WTC11 (cell line): ENCODE results near the gene MCOLN3. TPM values are rescaled to one million over a fixed set of nuclear protein-coding genes. Genes with fewer than 3 reads are reported as not detected.
A peak's percentile ranks its signal among the peaks of the same experiment; 100 is the strongest.

Experiments used
- ATAC-seq: fragments of 200-7000 bp; cut with Tn5 transposase; 2 replicates; pipeline ENCODE4 v1.10.0; 2021; ENCODE audit warnings: mild to moderate bottlenecking, moderate library complexity
- CTCF ChIA-PET: fragments of 300-600 bp; sonication (Branson Sonifier 250); formaldehyde crosslinking; loops from one replicate; lab custom pipeline; 2021; ENCODE audit warnings: antibody characterized with exemption; lab: Charles Lee
- POLR2A ChIA-PET: fragments of 350-600 bp; sonication (Branson Sonifier 250); formaldehyde crosslinking; loops from one replicate; lab custom pipeline; 2021; ENCODE audit warnings: antibody characterized with exemption; lab: Charles Lee
- DNase-seq: peaks from one replicate; pipeline ENCODE4 v3.0.0; 2021; ENCODE audit warnings: low spot score
- H3K27ac Mint-ChIP-seq: 2 replicates; pipeline ENCODE4 v1.8.0; 2021; ENCODE audit warnings: mixed read lengths
- H3K27me3 Mint-ChIP-seq: 2 replicates; pipeline ENCODE4 v1.8.0; 2021; ENCODE audit warnings: low read depth, mild to moderate bottlenecking, moderate library complexity, mixed read lengths
- H3K36me3 Mint-ChIP-seq: 2 replicates; pipeline ENCODE4 v1.8.0; 2021; ENCODE audit warnings: mixed read lengths
- H3K4me1 Mint-ChIP-seq: 2 replicates; pipeline ENCODE4 v1.8.0; 2022; ENCODE audit warnings: mixed read lengths
- H3K4me3 Mint-ChIP-seq: 2 replicates; pipeline ENCODE4 v1.8.0; 2021; ENCODE audit warnings: mild to moderate bottlenecking, moderate library complexity, mixed read lengths
- H3K9me3 Mint-ChIP-seq: 2 replicates; pipeline ENCODE4 v1.8.0; 2021; ENCODE audit warnings: mixed read lengths
- CREM ChIP-seq: sonication (generic); formaldehyde crosslinking; IDR thresholded peaks from 2 replicates; pipeline ENCODE4 v1.8.1; 2022; ENCODE audit warnings: mild to moderate bottlenecking, missing genetic modification reagents, moderate library complexity
- ELF4 ChIP-seq: sonication (generic); formaldehyde crosslinking; IDR thresholded peaks from 2 replicates; pipeline ENCODE4 v1.8.1; 2022; ENCODE audit warnings: low read depth, mild to moderate bottlenecking, moderate library complexity, missing genetic modification reagents
- GRHL2 ChIP-seq: fragments of 250-450 bp; sonication (Bioruptor Pico); IDR thresholded peaks from 2 replicates; pipeline ENCODE4 v1.8.0; 2022; ENCODE audit warnings: mild to moderate bottlenecking, moderate library complexity; ENCODE audit not compliant: insufficient replicate concordance, severe bottlenecking
- NFE2L1 ChIP-seq: sonication (generic); formaldehyde crosslinking; IDR thresholded peaks from 2 replicates; pipeline ENCODE4 v1.8.1; 2023; ENCODE audit warnings: missing genetic modification reagents
- NFYB ChIP-seq: sonication (generic); formaldehyde crosslinking; conservative IDR thresholded peaks from 2 replicates; pipeline ENCODE4 v1.8.0; 2022; ENCODE audit warnings: low read depth, missing genetic modification reagents
- NR1H2 ChIP-seq: sonication (generic); formaldehyde crosslinking; IDR thresholded peaks from 2 replicates; pipeline ENCODE4 v1.9.0; 2021; ENCODE audit warnings: mild to moderate bottlenecking, moderate library complexity, missing genetic modification reagents
- SMAD3 ChIP-seq: sonication (generic); formaldehyde crosslinking; IDR thresholded peaks from 2 replicates; pipeline ENCODE4 v1.8.0; 2022; ENCODE audit warnings: missing genetic modification reagents, mild to moderate bottlenecking, borderline replicate concordance
- SOX15 ChIP-seq: fragments of 250-450 bp; sonication (Bioruptor Pico); IDR thresholded peaks from 2 replicates; pipeline ENCODE4 v1.9.0; 2021; ENCODE audit warnings: mild to moderate bottlenecking
- SP1 ChIP-seq: sonication (generic); formaldehyde crosslinking; conservative IDR thresholded peaks from 2 replicates; pipeline ENCODE4 v1.8.1; 2022; ENCODE audit warnings: missing genetic modification reagents
- TCF7 ChIP-seq: sonication (generic); formaldehyde crosslinking; IDR thresholded peaks from 2 replicates; pipeline ENCODE4 v1.8.0; 2022; ENCODE audit warnings: mild to moderate bottlenecking, low read depth, missing genetic modification reagents, moderate library complexity
- TEAD1 ChIP-seq: sonication (generic); formaldehyde crosslinking; IDR thresholded peaks from 2 replicates; pipeline ENCODE4 v1.8.0; 2022; ENCODE audit warnings: mild to moderate bottlenecking, missing genetic modification reagents
- ZBTB21 ChIP-seq: sonication (generic); formaldehyde crosslinking; IDR thresholded peaks from 2 replicates; pipeline ENCODE4 v1.8.1; 2023; ENCODE audit warnings: mild to moderate bottlenecking, missing genetic modification reagents, borderline replicate concordance
- ZNF396 ChIP-seq: fragments of 250-450 bp; sonication (Bioruptor Pico); IDR thresholded peaks from 2 replicates; pipeline ENCODE4 v1.8.0; 2021; ENCODE audit warnings: mild to moderate bottlenecking, moderate library complexity, borderline replicate concordance
- ZNF423 ChIP-seq: fragments of 250-450 bp; sonication (Bioruptor Pico); IDR thresholded peaks from 2 replicates; pipeline ENCODE4 v2.1.2; 2022; ENCODE audit warnings: mild to moderate bottlenecking, moderate library complexity
- total RNA-seq: library from RNA; stranded (reverse); gene quantifications from 3 replicates; pipeline ENCODE4 v1.2.3, GENCODE V29; 2021
- TF ChIP-seq, protein P1 (sequence below): sonication (generic); formaldehyde crosslinking; IDR thresholded peaks from 2 replicates; pipeline ENCODE4 v1.8.1; 2023; ENCODE audit warnings: mild to moderate bottlenecking, moderate library complexity, missing genetic modification reagents
- TF ChIP-seq, protein P2 (sequence below): sonication (generic); formaldehyde crosslinking; IDR thresholded peaks from 2 replicates; pipeline ENCODE4 v1.8.0; 2022; ENCODE audit warnings: missing genetic modification reagents
- TF ChIP-seq, protein P3 (sequence below): sonication (generic); formaldehyde crosslinking; IDR thresholded peaks from 2 replicates; pipeline ENCODE4 v1.8.0; 2022; ENCODE audit warnings: mild to moderate bottlenecking, missing genetic modification reagents
- TF ChIP-seq, protein P4 (sequence below): fragments of 250-450 bp; sonication (Bioruptor Pico); IDR thresholded peaks from 2 replicates; pipeline ENCODE4 v2.1.2; 2022; ENCODE audit warnings: mild to moderate bottlenecking, moderate library complexity
- TF ChIP-seq, protein P5 (sequence below): fragments of 250-450 bp; sonication (Bioruptor Pico); IDR thresholded peaks from 2 replicates; pipeline ENCODE4 v1.9.0; 2021; ENCODE audit warnings: mild to moderate bottlenecking

The MCOLN3 gene
- total RNA-seq, 1 experiment from 2014 or later: 6.4 TPM

DNA sequence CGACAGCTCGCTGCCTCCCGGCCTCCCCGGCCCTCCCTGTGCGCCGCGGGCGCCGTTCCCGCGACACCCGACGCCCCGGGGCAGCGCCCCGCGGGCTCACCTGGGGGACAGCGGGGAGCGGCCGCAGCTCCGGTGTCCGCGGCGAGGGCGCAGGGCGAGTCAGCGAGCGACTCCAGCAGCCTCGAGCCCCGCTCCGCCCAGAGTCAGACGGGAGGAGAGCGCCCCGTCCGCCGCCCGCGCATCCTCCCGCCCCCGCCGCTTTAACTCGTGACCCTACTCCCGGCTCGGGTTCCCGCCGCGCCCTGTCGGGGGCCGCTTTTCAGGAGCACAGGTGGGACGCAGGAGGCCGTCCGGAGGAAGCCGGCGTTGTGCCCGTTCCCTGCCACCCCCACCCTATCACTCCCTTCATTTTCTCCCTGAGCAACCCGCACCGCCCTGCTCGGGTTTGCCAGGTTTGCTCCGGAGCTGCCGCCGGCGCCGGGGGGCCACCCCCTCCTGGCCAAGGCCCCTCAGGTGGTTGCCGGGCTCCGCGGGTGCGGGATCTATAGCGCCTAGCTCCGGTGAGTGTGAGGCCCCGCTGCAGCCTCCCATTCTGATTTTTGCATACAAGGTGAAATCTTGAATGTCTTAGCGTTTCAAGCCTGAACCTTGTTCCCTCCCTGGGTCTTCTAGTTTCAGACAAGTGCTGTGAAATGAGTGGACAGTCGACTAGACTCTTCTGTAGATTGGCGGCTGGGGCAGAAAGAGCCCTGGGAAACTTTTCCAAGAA is at the start of gene MCOLN3 (continued):
- TF ChIP-seq, protein P1, sequence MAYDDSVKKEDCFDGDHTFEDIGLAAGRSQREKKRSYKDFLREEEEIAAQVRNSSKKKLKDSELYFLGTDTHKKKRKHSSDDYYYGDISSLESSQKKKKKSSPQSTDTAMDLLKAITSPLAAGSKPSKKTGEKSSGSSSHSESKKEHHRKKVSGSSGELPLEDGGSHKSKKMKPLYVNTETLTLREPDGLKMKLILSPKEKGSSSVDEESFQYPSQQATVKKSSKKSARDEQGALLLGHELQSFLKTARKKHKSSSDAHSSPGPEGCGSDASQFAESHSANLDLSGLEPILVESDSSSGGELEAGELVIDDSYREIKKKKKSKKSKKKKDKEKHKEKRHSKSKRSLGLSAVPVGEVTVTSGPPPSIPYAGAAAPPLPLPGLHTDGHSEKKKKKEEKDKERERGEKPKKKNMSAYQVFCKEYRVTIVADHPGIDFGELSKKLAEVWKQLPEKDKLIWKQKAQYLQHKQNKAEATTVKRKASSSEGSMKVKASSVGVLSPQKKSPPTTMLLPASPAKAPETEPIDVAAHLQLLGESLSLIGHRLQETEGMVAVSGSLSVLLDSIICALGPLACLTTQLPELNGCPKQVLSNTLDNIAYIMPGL (CRISPR knock-in tag): peak; percentile 59; the same call in 1 of the 2 replicates
- TF ChIP-seq, protein P2, sequence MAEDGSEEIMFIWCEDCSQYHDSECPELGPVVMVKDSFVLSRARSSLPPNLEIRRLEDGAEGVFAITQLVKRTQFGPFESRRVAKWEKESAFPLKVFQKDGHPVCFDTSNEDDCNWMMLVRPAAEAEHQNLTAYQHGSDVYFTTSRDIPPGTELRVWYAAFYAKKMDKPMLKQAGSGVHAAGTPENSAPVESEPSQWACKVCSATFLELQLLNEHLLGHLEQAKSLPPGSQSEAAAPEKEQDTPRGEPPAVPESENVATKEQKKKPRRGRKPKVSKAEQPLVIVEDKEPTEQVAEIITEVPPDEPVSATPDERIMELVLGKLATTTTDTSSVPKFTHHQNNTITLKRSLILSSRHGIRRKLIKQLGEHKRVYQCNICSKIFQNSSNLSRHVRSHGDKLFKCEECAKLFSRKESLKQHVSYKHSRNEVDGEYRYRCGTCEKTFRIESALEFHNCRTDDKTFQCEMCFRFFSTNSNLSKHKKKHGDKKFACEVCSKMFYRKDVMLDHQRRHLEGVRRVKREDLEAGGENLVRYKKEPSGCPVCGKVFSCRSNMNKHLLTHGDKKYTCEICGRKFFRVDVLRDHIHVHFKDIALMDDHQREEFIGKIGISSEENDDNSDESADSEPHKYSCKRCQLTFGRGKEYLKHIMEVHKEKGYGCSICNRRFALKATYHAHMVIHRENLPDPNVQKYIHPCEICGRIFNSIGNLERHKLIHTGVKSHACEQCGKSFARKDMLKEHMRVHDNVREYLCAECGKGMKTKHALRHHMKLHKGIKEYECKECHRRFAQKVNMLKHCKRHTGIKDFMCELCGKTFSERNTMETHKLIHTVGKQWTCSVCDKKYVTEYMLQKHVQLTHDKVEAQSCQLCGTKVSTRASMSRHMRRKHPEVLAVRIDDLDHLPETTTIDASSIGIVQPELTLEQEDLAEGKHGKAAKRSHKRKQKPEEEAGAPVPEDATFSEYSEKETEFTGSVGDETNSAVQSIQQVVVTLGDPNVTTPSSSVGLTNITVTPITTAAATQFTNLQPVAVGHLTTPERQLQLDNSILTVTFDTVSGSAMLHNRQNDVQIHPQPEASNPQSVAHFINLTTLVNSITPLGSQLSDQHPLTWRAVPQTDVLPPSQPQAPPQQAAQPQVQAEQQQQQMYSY (CRISPR knock-in tag): no peak
- TF ChIP-seq GRHL2 (CRISPR knock-in tag): no peak
- no peak for TF ChIP-seq SMAD3 (CRISPR knock-in tag)
- TF ChIP-seq, protein P3, sequence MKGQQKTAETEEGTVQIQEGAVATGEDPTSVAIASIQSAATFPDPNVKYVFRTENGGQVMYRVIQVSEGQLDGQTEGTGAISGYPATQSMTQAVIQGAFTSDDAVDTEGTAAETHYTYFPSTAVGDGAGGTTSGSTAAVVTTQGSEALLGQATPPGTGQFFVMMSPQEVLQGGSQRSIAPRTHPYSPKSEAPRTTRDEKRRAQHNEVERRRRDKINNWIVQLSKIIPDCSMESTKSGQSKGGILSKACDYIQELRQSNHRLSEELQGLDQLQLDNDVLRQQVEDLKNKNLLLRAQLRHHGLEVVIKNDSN (CRISPR knock-in tag): peak; percentile 43; the same call in 1 of the 2 replicates

DNA sequence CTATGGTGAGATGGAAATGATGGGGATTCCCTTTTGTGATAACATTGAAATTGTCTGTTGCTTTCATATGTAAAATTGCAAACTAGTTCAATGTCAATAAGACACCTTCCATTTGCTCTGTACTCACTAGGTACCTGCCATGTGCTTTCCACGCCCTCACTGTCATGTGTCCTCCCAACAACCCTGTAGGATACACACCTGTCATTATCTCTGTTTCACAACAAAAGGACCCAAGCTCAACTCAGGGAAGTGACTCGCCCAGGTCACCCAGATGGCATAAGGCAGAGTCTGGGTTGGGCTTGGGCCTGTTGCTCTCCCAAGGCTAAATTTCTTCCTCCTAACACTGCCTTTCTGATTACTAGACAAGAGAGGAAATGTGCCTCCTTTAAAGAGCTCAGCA is 45.3 kb upstream of the MCOLN3 start:
- ChIA-PET POLR2A (no interaction called here), CTCF (interaction anchor here (1.1 to 2.0 kb wide), 3 partner anchors 15 to 166 kb away, joined by 3 to 5 read pairs (median 4); partner anchors contain the start of gene C1orf52)
- Mint-ChIP-seq H3K36me3 (no peaks in the 10 kb centered on the region), H3K27ac (no peak overlapping the region), H3K27me3 (no peaks in the 10 kb centered on the region), H3K4me3 (no peak overlapping the region), H3K9me3 (no peaks in the 10 kb centered on the region), H3K4me1 (peaks cover 9% of the 10 kb centered on the region)
- TF ChIP-seq, protein P4, sequence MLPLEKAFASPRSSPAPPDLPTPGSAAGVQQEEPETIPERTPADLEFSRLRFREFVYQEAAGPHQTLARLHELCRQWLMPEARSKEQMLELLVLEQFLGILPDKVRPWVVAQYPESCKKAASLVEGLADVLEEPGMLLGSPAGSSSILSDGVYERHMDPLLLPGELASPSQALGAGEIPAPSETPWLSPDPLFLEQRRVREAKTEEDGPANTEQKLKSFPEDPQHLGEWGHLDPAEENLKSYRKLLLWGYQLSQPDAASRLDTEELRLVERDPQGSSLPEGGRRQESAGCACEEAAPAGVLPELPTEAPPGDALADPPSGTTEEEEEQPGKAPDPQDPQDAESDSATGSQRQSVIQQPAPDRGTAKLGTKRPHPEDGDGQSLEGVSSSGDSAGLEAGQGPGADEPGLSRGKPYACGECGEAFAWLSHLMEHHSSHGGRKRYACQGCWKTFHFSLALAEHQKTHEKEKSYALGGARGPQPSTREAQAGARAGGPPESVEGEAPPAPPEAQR (CRISPR knock-in tag): no peak
- no peak for TF ChIP-seq ZNF423
- TF ChIP-seq SP1 (CRISPR knock-in tag): no peak
- no peak for TF ChIP-seq TEAD1 (CRISPR knock-in tag)
- no peak for TF ChIP-seq CREM (CRISPR knock-in tag)
- TF ChIP-seq, protein P1 (CRISPR knock-in tag): no peak
- no peak for TF ChIP-seq NFE2L1 (CRISPR knock-in tag)
- no peak for TF ChIP-seq NR1H2 (CRISPR knock-in tag)
- no peak for TF ChIP-seq NFYB (CRISPR knock-in tag)
- no peak for TF ChIP-seq SOX15 (CRISPR knock-in tag)
- TF ChIP-seq ZBTB21 (CRISPR knock-in tag): no peak
- TF ChIP-seq, protein P5, sequence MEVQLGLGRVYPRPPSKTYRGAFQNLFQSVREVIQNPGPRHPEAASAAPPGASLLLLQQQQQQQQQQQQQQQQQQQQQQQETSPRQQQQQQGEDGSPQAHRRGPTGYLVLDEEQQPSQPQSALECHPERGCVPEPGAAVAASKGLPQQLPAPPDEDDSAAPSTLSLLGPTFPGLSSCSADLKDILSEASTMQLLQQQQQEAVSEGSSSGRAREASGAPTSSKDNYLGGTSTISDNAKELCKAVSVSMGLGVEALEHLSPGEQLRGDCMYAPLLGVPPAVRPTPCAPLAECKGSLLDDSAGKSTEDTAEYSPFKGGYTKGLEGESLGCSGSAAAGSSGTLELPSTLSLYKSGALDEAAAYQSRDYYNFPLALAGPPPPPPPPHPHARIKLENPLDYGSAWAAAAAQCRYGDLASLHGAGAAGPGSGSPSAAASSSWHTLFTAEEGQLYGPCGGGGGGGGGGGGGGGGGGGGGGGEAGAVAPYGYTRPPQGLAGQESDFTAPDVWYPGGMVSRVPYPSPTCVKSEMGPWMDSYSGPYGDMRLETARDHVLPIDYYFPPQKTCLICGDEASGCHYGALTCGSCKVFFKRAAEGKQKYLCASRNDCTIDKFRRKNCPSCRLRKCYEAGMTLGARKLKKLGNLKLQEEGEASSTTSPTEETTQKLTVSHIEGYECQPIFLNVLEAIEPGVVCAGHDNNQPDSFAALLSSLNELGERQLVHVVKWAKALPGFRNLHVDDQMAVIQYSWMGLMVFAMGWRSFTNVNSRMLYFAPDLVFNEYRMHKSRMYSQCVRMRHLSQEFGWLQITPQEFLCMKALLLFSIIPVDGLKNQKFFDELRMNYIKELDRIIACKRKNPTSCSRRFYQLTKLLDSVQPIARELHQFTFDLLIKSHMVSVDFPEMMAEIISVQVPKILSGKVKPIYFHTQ: no peak
- TF ChIP-seq ZNF396 (CRISPR knock-in tag): no peak
- no peak for TF ChIP-seq ELF4 (CRISPR knock-in tag)
- TF ChIP-seq TCF7 (CRISPR knock-in tag): no peak
- DNase-seq: no peak
- no peak for ATAC-seq
